Measurements from ENCODE around the gene LTBP4.

The LTBP4 gene

GRCh38 chr19:40567750-40568494 lies 33.2 kb upstream of the LTBP4 start:
- TF ChIP-seq CTCF (IDR thresholded peaks at IDR 0.05; ENCODE audit: control extremely low read depth, extremely low read depth, low read depth, missing control alignments): no peak
- no peak for DNase-seq (ENCODE audit: extremely low spot score)
- CTCF ChIA-PET: interaction anchor here (1.4 to 2.2 kb wide), 2 partner anchors 67 to 263 kb away, joined by 3 to 8 read pairs; no protein-coding TSS in a partner anchor
- POLR2A ChIA-PET: interaction anchor here (0.7 kb wide), 1 partner anchor 94 kb away, joined by 3 read pairs; no protein-coding TSS in a partner anchor

- peak; percentile 40 for TF ChIP-seq CTCF (IDR thresholded peaks at IDR 0.05; ENCODE audit: control extremely low read depth, extremely low read depth, low read depth, missing control alignments)
- peak; percentile 98 for DNase-seq (ENCODE audit: extremely low spot score)
- ChIA-PET CTCF (interaction anchor here (0.8 to 2.2 kb wide), 18 partner anchors 9 to 266 kb away, joined by 3 to 14 read pairs (median 4); partner anchors contain the start of genes BLVRB and SPTBN4), POLR2A (interaction anchor here (0.5 to 0.6 kb wide), 5 partner anchors 15 to 265 kb away, joined by 3 to 7 read pairs (median 3); no protein-coding TSS in a partner anchor)
These were observed 30.7 kb upstream of the LTBP4 start for GRCh38 chr19:40570313-40571004.

GRCh38 chr19:40571005-40571318 lies 30.2 kb upstream of the LTBP4 start:
- CTCF ChIA-PET: interaction anchor here (0.8 to 2.2 kb wide), 18 partner anchors 8 to 267 kb away, joined by 3 to 14 read pairs (median 4); partner anchors contain the start of genes BLVRB and SPTBN4
- no peak for TF ChIP-seq CTCF (IDR thresholded peaks at IDR 0.05; ENCODE audit: control extremely low read depth, extremely low read depth, low read depth, missing control alignments)
- POLR2A ChIA-PET: interaction anchor here (0.5 to 0.6 kb wide), 3 partner anchors 15 to 266 kb away, joined by 3 read pairs; no protein-coding TSS in a partner anchor
- DNase-seq (ENCODE audit: extremely low spot score): no peak

- CTCF ChIA-PET: interaction anchor here (1.4 to 2.2 kb wide), 4 partner anchors 23 to 151 kb away, joined by 3 to 7 read pairs (median 4); partner anchors contain the start of genes BLVRB and SPTBN4
- no peak for DNase-seq (ENCODE audit: extremely low spot score)
- POLR2A ChIA-PET: no interaction called here
- no peak for TF ChIP-seq CTCF (IDR thresholded peaks at IDR 0.05; ENCODE audit: control extremely low read depth, extremely low read depth, low read depth, missing control alignments)
These were observed 29.2 kb upstream of the LTBP4 start for GRCh38 chr19:40571831-40572495.

GRCh38 chr19:40575326-40575725 lies 25.8 kb upstream of the LTBP4 start:
- CTCF ChIA-PET: interaction anchor here (0.6 kb wide), 1 partner anchor 21 kb away, joined by 3 read pairs; no protein-coding TSS in a partner anchor
- no peak for DNase-seq (ENCODE audit: extremely low spot score)
- no peak for TF ChIP-seq CTCF (IDR thresholded peaks at IDR 0.05; ENCODE audit: control extremely low read depth, extremely low read depth, low read depth, missing control alignments)
- POLR2A ChIA-PET: no interaction called here

- POLR2A ChIA-PET: interaction anchor here (0.5 kb wide), 1 partner anchor 241 kb away, joined by 8 read pairs; no protein-coding TSS in a partner anchor
- CTCF ChIA-PET: no interaction called here
- TF ChIP-seq CTCF (IDR thresholded peaks at IDR 0.05; ENCODE audit: control extremely low read depth, extremely low read depth, low read depth, missing control alignments): no peak
- DNase-seq (ENCODE audit: extremely low spot score): no peak
These were observed 25.0 kb upstream of the LTBP4 start for GRCh38 chr19:40576151-40576584.
